ENCODE data around the gene SMYD2. TPM values are rescaled to one million over a fixed set of nuclear protein-coding genes. Genes with fewer than 3 reads are reported as not detected.

The SMYD2 gene
- total and polyA plus RNA-seq, 2 experiments from 2014 or later: 3.6 to 5.9 TPM

DNA sequence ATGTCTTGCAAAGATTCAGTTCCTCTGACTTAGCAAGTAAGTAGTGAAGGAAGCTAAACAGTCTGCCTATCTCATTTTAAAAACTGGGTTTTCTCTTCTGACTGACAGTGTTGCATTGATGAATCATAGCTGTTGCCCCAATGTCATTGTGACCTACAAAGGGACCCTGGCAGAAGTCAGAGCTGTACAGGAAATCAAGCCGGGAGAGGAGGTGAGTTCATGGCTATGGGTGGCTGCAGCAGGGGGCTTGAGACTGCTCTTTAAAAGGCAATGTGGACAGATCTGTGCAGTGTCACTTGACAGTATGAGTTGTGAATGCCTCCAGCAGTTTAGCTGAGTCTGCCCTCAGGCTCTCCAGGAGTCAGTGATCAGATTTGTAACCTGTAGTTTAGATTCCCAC lies 46.6 kb downstream of the SMYD2 start:
- H3K27me3 Mint-ChIP-seq (ENCODE audit: insufficient read depth, low read depth, poor library complexity): peaks cover 15% of the 10 kb centered on the region
- no peak overlapping the region for H3K27ac ChIP-seq (ENCODE audit: low read depth)
- no peak overlapping the region for H3K4me3 Mint-ChIP-seq
- H3K4me1 Mint-ChIP-seq: peaks cover 4% of the 10 kb centered on the region; the same call in 2 of the 3 replicates
- H3K27me3 ChIP-seq (ENCODE audit: insufficient read depth): no peaks in the 10 kb centered on the region
- H3F3A ChIP-seq (replicated peaks; ENCODE audit: low read depth): no peaks in the 10 kb centered on the region; the same call in 1 of the 2 replicates
- H3K4me3 ChIP-seq: no peak overlapping the region
- 0 out of 2 replicates have a peak, but pooled peaks cover 3% of the 10 kb centered on the region for H3K4me1 ChIP-seq (ENCODE audit: insufficient read depth)
- H3K36me3 ChIP-seq (ENCODE audit: insufficient read depth): no peaks in the 10 kb centered on the region
- H3K36me3 Mint-ChIP-seq (ENCODE audit: low read depth): no peaks in the 10 kb centered on the region
- no peaks in the 10 kb centered on the region for H3K79me2 ChIP-seq (replicated peaks; ENCODE audit: insufficient read depth)
- TF ChIP-seq EZH2phosphoT487 (IDR thresholded peaks at IDR 0.05; ENCODE audit: unreplicated experiment): no peak
- no peak for TF ChIP-seq STAT1 (IDR thresholded peaks at IDR 0.05; ENCODE audit: unreplicated experiment)
- no peak for TF ChIP-seq CTCF (conservative IDR thresholded peaks at IDR 0.05; ENCODE audit: low read depth in 2 of 2)
- TF ChIP-seq CREB1 (CRISPR knock-in tag; IDR thresholded peaks at IDR 0.05; ENCODE audit: low read depth): no peak
- TF ChIP-seq EZH2 (IDR thresholded peaks at IDR 0.05; ENCODE audit: low read depth, unreplicated experiment): no peak
- no peak for TF ChIP-seq ETS1 (IDR thresholded peaks at IDR 0.05)
- no peak for TF ChIP-seq JUNB (IDR thresholded peaks at IDR 0.05; ENCODE audit: unreplicated experiment)
- no peak for TF ChIP-seq ZNF331 (CRISPR knock-in tag; IDR thresholded peaks at IDR 0.05; ENCODE audit: low read depth)
- TF ChIP-seq POLR2AphosphoS5 (IDR thresholded peaks at IDR 0.05; ENCODE audit: low read depth): no peak
- TF ChIP-seq, protein P1, sequence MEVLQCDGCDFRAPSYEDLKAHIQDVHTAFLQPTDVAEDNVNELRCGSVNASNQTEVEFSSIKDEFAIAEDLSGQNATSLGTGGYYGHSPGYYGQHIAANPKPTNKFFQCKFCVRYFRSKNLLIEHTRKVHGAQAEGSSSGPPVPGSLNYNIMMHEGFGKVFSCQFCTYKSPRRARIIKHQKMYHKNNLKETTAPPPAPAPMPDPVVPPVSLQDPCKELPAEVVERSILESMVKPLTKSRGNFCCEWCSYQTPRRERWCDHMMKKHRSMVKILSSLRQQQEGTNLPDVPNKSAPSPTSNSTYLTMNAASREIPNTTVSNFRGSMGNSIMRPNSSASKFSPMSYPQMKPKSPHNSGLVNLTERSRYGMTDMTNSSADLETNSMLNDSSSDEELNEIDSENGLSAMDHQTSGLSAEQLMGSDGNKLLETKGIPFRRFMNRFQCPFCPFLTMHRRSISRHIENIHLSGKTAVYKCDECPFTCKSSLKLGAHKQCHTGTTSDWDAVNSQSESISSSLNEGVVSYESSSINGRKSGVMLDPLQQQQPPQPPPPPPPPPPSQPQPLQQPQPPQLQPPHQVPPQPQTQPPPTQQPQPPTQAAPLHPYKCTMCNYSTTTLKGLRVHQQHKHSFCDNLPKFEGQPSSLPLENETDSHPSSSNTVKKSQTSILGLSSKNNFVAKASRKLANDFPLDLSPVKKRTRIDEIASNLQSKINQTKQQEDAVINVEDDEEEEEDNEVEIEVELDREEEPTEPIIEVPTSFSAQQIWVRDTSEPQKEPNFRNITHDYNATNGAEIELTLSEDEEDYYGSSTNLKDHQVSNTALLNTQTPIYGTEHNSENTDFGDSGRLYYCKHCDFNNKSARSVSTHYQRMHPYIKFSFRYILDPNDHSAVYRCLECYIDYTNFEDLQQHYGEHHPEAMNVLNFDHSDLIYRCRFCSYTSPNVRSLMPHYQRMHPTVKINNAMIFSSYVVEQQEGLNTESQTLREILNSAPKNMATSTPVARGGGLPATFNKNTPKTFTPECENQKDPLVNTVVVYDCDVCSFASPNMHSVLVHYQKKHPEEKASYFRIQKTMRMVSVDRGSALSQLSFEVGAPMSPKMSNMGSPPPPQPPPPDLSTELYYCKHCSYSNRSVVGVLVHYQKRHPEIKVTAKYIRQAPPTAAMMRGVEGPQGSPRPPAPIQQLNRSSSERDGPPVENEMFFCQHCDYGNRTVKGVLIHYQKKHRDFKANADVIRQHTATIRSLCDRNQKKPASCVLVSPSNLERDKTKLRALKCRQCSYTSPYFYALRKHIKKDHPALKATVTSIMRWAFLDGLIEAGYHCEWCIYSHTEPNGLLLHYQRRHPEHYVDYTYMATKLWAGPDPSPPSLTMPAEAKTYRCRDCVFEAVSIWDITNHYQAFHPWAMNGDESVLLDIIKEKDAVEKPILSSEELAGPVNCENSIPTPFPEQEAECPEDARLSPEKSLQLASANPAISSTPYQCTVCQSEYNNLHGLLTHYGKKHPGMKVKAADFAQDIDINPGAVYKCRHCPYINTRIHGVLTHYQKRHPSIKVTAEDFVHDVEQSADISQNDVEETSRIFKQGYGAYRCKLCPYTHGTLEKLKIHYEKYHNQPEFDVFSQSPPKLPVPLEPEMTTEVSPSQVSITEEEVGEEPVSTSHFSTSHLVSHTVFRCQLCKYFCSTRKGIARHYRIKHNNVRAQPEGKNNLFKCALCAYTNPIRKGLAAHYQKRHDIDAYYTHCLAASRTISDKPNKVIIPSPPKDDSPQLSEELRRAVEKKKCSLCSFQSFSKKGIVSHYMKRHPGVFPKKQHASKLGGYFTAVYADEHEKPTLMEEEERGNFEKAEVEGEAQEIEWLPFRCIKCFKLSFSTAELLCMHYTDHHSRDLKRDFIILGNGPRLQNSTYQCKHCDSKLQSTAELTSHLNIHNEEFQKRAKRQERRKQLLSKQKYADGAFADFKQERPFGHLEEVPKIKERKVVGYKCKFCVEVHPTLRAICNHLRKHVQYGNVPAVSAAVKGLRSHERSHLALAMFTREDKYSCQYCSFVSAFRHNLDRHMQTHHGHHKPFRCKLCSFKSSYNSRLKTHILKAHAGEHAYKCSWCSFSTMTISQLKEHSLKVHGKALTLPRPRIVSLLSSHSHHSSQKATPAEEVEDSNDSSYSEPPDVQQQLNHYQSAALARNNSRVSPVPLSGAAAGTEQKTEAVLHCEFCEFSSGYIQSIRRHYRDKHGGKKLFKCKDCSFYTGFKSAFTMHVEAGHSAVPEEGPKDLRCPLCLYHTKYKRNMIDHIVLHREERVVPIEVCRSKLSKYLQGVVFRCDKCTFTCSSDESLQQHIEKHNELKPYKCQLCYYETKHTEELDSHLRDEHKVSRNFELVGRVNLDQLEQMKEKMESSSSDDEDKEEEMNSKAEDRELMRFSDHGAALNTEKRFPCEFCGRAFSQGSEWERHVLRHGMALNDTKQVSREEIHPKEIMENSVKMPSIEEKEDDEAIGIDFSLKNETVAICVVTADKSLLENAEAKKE (CRISPR knock-in tag; IDR thresholded peaks at IDR 0.05): no peak
- no peak for TF ChIP-seq NANOG (IDR thresholded peaks at IDR 0.05; ENCODE audit: borderline replicate concordance)
- TF ChIP-seq REST (IDR thresholded peaks at IDR 0.05; ENCODE audit: unreplicated experiment): no peak
- no peak for TF ChIP-seq ZNF114 (CRISPR knock-in tag; IDR thresholded peaks at IDR 0.05)
- no peaks in the 10 kb centered on the region for H4K20me1 ChIP-seq (replicated peaks; ENCODE audit: insufficient read depth)
- no peak overlapping the region for H3K27ac Mint-ChIP-seq
- H3K4me2 ChIP-seq: no peak overlapping the region
- ATAC-seq (no peak), DNase-seq (ENCODE audit: low spot score) (no peak)
- no peak overlapping the region for H2AFZ ChIP-seq
- no peaks in the 10 kb centered on the region for H3K9me3 Mint-ChIP-seq
- no peaks in the 10 kb centered on the region for H3K9me2 ChIP-seq (ENCODE audit: insufficient read depth)

Measured in GM23338 (cell line).